Measurements from ENCODE around the gene CFAP68.

GRCh38 chr11:111921541-111922230, 42.3 kb downstream of the CFAP68 start:
- no peak for TF ChIP-seq FOS (IDR thresholded peaks at IDR 0.05; ENCODE audit: extremely low read depth, insufficient read length)
- TF ChIP-seq SMARCB1 (IDR thresholded peaks at IDR 0.05; ENCODE audit: insufficient read length, low read depth), result no peak
- no peak for TF ChIP-seq SRSF3 (IDR thresholded peaks at IDR 0.05; ENCODE audit: insufficient read depth, low read length)
- no peak for TF ChIP-seq EZH2 (IDR thresholded peaks at IDR 0.05; ENCODE audit: borderline replicate concordance, low read depth, low read length)
- TF ChIP-seq CTCF (IDR thresholded peaks at IDR 0.05 in 2 of 3, conservative IDR thresholded peaks at IDR 0.05 in 1 of 3; ENCODE audit: insufficient read depth in 2 of 3, low read depth in 1 of 3, low read length in 3 of 3), result no peak
- TF ChIP-seq JUN (IDR thresholded peaks at IDR 0.05; ENCODE audit: borderline replicate concordance, low read depth, low read length), result no peak
- no peak for TF ChIP-seq JUN (CRISPR knock-in tag; IDR thresholded peaks at IDR 0.05; ENCODE audit: borderline replicate concordance)
- TF ChIP-seq TRIM28 (IDR thresholded peaks at IDR 0.05), result no peak
- no peak for TF ChIP-seq POU5F1 (IDR thresholded peaks at IDR 0.05; ENCODE audit: borderline replicate concordance, low read depth, low read length, partially characterized antibody)
